G401.6 (cell line): ENCODE results near the gene VAMP3.

Source experiments
- FAIRE-seq: peaks from 2 replicates; lab custom pipeline; 2012; peaks lifted over from hg19 to GRCh38; lab: Jason Lieb, UNC

Gene VAMP3

GRCh38 chr1:7813677-7814373, 42.7 kb downstream of the VAMP3 start:
- FAIRE-seq: no peak

GRCh38 chr1:7821282-7821681, 50.2 kb downstream of the VAMP3 start:
- FAIRE-seq: no peak

GRCh38 chr1:7824701-7825100, 53.6 kb downstream of the VAMP3 start:
- FAIRE-seq: no peak

- no peak for FAIRE-seq
These were observed 55.3 kb downstream of the VAMP3 start for GRCh38 chr1:7826363-7826762.

GRCh38 chr1:7827126-7827955, 56.2 kb downstream of the VAMP3 start:
- FAIRE-seq: no peak
